VCaP (cell line): ENCODE data around the gene DGKI.

Experiments used
- H3K27ac ChIP-seq: fragments of 450-650 bp; 2 replicates; pipeline ENCODE4 v1.5.1; 2017
- CTCF ChIP-seq: fragments of 450-650 bp; conservative IDR thresholded peaks from 2 replicates; pipeline ENCODE4 v1.5.1; 2017; ENCODE audit warnings: mild to moderate bottlenecking, moderate library complexity

DGKI gene

DNA sequence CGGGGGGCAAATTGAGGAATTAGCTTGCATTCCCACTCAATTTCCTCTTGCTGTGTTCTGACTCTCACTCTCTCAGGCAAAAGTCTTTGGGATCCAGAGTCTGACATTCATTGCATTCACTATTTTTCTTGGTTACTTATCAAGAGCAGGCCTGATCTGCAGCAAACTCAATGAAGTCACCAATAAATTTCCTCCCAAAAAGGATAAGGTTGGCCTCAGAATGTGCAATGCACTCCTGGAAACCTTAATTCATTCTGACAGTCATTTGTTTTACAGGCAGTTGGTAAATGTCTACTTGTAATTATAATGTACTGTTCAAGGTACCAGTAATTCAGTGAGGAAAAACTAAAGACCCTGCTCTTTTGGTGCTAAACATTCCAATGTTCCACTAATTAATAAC, 6.3 kb upstream of the DGKI start:
- H3K27ac ChIP-seq: no peak overlapping the region
- no peak for TF ChIP-seq CTCF

DNA sequence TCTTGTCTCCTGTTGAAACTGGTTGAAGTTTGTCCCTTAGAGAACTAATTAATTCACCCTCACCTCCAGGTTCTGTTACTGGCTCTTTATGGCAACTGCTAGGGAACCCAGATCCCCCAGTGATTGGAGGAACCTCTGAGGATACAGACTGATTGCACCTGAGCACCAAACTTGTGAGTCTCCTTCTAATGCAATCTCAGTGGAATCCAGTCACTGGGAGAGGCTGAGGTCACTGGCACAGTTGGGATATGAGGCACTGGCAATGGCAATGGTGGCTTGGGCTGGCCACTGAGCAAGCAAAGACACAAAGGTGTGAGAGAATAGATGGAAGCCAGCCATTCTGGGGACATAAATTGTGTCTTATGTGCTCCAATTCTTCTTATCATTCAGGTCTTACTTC, 5.3 kb upstream of the DGKI start:
- no peak for TF ChIP-seq CTCF
- no peak overlapping the region for H3K27ac ChIP-seq

DNA sequence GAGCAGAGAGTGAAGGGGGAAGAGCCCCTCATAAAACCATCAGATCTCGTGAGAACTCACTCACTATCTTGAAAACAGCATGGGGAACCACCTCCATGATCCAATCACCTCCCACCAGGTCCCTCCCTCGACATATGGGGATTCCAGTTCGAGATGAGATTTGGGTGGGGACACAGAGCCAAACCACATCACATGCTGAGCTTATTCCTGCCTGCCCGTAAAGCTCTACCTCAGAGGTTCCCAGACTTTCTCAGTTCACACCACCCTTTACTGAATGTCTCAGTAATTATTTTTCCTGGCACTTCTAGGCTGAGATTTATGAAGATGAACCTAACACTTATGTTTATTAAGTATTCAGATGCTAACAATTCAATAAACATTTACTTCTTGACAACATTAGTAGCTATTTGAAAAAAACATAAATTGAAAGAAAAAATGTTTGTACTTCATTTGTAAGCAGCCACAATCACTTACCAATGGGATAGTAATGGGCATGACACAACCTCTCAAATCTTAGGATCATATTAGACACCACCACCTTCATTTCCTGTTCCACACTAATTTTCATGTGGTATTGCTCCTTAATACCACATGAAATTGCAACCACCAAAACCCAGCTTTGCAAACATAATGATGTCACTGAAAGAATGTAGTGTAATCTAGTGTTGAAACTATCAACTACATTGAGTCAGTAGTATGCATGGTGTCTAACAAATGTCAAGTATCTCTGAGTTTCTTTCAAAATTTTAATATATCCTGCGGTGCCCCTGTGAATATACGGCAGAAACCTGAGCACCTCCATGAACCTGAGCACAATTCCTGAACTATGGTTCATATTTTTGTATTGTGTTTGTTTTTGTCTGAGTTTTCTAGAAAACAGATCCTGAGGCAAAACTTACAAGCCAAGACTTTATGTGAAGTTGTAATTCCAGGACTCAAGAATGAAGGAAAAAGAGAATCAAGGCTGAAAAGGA, 4.5 kb upstream of the DGKI start:
- TF ChIP-seq CTCF: no peak
- no peak overlapping the region for H3K27ac ChIP-seq

- no peak overlapping the region for H3K27ac ChIP-seq
- TF ChIP-seq CTCF: no peak
Measured at GRCh38 chr7:137850571-137850970, 3.8 kb upstream of the DGKI start.

GRCh38 chr7:137848095-137848494, 1.3 kb upstream of the DGKI start:
- no peak overlapping the region for H3K27ac ChIP-seq

GRCh38 chr7:137847568-137848050, 835 bp upstream of the DGKI start:
- no peak for TF ChIP-seq CTCF
- H3K27ac ChIP-seq: no peak overlapping the region

More at GRCh38 chr7:137848095-137848494, 1.3 kb upstream of the DGKI start:
- TF ChIP-seq CTCF: no peak

DNA sequence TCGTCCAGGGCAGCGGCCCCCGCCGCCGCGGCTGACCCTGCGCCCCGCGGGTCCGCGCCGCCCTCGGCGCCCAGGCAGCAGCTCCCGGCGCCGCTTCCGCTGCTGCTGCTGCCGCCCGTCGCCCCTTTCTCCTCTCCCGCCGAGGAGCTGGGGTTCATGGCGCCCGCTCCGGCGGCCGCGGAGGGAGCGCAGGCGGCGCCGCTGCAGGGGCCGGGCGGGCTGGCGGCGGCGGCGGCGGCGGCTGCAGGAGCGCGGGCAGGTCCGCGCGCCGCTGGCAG, 286 bp downstream of the DGKI start:
- H3K27ac ChIP-seq: no peak overlapping the region
- no peak for TF ChIP-seq CTCF
